HG03039 (cell line): ENCODE results near the gene PPFIBP2.

Experiments used
- ATAC-seq: cut with Tn5 transposase; IDR thresholded peaks from one replicate; pipeline ENCODE4 v1.9.1; 2021; ENCODE audit warnings: mild to moderate bottlenecking, moderate library complexity; ENCODE audit not compliant: unreplicated experiment

PPFIBP2 gene

DNA sequence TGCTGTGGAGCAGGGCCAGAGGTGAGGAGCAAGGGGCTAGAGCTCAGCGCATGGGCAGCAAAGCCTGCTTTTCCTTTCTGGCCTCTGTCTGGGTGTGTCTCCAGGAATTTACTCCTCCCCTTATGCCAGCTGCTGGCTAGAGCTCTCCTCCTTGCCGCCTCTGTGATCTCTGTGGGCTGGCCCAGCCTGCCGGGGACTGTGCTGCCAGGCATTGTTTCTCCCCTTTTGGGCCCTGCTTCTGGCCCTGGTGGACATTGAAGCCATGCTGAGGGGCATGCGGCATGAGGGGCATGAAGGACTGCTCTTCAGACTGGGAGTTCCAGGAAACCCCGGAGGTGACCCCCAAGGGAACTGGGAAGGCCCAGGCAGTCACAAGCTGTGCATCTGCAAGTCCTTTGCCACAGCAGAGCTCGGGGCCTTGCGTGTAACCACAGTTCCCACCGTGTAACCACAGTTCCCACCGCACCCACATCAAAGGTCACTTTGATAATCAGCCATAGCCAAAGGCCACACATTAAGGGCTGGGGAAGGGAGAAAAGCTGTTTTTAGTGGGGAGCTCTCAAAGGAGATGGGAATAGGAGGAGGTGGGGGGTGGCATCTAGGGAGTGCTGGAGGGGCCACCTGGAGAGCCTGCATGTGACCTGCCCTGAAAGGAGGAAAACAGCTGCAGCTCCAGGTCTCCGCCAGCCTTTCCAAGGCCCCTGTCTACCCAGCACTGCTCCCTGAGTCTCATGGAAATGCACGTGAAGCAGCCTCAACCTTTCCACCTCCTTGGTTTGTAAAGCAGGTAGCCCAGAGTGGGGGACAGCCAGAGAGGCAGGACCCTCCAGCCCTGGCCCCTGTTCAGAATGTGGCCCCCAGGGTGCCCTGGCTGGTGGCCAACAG, 62.3 kb downstream of the PPFIBP2 start:
- no peak for ATAC-seq

DNA sequence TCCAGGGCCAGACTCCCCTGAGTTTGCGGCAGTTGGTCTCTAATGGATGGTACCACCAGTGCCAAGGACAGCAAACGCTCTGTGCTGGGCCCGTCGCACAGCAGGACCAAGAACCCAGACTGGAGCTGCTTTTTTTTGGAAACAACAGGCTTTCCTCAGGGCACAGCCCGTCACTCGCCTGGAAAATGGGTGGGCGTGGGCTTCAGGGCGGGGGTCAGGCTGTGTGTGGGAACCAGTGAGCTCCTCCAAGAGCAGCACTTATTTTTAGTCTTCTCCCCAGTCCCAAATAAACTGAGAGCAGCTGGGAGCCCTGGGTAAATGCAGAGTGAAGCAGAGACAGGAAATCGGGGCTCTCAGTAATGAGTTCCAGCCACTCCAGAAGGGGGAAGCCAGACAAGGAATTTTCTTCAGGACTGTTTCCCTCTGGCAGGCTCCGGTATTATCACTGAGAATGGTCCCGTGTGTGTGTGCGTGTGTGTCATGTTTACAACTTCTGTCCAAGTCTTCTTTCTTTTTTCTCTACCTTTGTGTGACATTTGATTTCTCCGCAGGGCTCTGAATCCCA, 63.0 kb downstream of the PPFIBP2 start:
- ATAC-seq = no peak

DNA sequence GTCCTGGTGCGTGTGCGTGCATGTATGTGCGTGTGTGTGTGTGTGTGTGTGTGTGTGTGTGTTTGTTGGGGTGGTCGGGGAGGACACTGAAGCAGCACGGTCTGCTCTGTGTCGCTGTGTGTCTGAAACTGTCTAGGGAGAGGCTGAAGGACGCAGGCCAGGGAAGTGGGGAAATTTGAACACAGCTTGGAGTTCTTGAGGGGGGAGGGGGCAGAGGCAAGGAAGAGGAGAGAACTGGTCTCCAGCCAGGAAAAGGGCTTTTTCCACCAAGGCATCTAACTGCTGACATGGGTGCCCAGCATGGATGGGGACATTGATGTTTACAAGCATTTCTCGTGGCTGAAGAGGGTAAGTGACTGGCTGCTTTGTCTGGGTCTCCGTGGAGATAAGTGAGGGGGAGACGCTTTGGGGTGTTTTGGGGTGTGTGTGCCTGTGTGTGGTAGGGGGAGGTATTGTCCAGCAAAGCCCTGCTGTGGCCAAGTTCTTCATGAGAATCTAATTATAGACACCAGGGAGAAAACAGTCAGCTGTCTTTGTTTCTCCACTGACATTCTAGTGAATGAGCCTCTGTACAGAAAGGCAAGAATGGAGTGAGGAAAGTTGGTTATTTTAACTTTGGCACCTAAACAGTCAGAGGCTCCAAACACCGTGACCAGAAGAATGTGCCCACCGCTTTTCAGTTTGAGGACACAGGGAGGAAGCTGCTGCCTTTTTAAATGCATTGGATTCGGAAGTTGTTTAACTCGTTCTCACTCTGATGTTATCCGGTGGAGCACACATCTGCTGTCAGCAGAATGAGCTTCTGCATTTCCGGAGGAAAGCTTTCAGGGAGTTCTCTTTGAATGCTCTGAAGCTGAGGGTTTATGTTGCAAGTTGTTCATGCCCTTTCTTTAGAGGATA, 63.7 kb downstream of the PPFIBP2 start:
- no peak for ATAC-seq

DNA sequence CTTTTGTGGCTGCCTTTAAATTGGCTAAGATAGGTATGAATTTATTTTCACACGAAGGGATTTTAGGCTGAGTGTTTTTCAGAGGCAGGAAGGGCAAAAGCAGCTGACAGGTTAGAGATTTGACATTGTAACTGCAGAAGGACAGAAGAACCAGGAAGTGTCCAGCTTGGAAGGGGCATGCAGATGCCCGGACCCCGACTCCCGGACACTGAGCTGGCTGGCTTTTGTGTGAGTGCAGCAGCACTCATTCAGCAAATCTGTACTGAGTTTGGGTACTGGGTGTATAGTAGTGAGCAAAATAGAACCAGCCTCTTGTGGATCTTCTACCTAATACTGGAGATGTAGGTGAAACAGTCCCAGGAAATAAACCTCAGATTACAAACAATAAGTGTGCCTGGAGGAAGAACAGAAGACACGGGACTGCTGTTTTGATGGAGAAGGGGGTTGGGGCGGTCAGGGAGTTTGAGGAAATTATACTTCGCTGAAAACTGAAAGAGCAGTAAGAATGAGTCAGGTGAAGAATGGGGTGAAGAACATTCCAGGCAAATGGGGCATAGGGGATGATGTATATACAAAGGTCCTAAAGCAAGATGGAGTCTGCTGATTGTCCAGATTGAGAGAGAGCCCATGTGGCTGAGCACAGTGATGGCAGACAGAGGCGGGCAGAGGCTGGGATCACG, 64.6 kb downstream of the PPFIBP2 start:
- ATAC-seq = no peak

DNA sequence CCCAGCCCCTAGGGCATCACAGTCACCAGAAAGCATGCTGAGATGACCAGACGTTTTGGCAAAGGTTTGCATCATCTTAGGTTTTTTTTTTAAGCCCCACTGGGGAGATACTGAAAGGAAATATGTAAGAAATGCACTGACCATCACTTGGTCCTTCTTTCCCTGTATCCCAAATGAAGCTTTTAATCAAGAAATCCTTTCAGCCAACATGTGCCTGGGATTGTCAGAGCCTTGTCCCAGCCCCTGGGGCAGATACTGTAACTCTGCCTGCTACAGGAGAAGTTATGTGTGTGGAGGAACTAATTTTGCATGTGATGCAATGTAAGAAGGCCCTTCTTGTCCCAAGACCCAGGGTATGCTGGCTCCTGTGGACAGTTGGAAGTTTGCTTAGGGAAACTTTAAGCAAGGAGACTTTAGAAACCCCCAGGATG, 65.6 kb downstream of the PPFIBP2 start:
- ATAC-seq = no peak

DNA sequence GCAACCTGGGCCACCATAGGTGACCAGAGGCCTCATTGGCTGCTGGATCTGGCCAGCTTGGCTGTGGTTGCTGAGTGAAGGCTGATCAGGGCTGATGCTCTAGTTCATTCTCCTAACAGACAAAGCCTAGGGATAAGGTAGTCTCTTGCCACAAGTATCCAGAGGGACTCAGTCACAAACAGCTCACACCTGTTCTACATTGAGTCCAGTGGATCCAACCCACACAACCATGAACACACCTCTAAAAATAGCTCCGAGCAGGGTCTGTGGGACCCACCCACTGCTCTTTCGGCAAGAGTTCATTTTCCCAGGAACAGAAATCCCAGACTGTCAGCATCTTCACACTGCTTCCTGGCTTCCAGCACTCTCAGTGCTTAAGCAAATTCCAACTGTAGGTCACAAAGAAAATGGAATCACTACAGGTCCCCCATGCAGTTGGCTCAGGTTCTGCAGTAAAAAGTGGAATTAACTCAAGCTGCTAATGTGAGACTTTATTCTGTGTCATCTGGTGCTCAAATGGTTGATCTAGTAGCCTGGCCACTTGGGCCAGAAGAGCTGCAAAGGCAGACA, 67.3 kb downstream of the PPFIBP2 start:
- ATAC-seq = no peak

DNA sequence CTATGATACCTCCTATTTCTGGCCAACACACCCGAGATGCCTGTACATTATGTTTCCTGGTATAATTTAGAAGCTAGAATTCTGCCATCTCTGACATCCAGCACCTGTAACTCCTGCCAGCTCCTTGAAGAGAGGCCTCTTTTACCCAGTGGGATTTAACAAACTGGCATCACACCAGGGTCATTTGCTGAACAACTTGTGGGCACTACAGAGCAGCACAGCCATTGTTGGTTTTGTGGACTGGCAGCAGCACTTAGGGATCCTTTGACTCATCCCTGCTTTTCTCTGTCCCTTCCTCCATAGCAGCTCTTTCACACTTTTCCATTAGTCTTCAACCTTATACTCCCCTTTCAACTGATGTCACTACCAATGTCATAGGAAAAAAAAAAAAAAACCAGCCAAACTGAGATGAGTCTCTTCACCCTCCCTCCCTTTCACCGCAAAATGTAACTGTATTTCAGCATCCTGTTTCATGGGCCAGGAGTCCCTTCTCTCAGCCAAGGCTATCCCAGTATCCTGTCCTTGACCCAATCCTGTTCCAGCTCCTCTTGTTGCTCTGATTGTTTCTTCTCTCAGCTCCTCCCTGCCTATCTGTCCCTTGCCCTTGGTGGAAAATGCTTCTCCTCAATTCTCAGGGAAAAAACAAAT, 68.7 kb downstream of the PPFIBP2 start:
- ATAC-seq = no peak

DNA sequence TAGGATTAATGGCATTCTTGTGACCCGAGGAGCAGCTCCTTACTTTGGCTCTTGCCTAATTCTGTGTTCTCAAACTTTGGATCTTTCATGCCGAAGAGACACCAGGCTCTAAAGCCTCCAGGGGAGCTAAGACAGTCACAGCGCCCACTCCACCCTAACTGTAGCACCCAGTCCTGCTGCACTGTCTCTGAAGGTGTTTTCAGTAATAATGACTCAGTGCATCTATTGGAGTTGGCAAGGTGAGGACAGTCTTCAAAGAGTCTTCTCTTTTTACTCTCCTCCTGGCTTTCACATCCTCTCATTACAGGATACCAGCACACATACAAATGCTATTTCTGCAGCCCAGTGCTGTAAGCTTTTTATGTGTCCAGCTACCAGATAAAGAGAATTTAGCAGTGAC, 69.4 kb downstream of the PPFIBP2 start:
- ATAC-seq = no peak

DNA sequence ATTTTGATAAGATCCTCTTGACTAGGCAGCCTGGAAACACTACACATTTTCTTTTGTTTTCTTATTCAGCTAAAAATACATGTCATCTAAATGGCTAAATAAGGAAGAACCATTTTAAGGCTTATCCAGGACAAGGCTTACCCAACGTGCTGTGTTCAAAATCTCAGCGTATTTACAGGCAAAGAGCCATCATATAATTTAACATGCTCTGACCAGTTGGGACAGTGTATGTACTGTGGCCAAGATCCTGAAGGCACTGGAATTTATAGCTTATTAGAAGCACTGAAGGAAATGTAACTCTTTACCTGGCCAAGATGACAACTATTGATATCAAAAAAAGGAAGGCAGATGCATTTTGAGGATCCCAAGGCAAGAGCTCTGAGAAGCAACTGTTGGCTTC, 71.1 kb downstream of the PPFIBP2 start:
- no peak for ATAC-seq

DNA sequence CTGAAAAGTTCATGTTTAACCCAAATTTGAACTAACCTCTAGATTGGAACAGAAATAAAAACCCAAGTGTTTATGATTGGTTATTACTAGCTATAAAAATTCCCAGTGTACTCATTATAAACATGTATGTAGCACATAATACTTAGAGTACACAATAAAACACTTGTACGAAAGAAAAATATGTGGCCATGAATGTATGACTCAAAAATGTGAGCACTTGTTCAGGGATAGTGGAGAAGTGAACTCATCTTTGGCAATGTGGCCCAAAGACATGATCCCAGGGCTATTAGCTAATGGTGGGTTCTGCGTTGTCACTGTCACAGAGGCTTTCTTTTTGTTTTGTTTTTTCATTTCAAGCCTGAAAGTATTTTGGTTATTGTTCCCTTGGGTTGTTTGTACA, 72.0 kb downstream of the PPFIBP2 start:
- no peak for ATAC-seq

DNA sequence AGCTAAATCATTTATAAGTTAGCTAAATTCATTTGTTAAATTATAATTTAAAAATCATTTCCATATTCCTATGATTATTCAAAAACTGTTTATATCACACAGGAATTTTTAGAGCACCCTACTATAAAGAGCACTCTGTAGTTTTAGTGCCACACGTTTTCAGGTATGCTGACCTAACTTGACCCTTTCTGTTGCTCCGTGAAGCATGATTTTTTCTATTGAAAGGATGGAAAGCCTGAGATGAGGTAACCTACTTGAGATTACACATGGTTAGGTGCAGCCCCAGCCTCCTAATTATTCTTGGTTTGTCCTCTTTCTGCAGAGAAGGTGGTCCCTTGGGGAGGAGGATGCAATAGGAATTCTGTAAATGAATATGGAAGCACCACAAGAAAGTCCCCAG, 72.6 kb downstream of the PPFIBP2 start:
- no peak for ATAC-seq

DNA sequence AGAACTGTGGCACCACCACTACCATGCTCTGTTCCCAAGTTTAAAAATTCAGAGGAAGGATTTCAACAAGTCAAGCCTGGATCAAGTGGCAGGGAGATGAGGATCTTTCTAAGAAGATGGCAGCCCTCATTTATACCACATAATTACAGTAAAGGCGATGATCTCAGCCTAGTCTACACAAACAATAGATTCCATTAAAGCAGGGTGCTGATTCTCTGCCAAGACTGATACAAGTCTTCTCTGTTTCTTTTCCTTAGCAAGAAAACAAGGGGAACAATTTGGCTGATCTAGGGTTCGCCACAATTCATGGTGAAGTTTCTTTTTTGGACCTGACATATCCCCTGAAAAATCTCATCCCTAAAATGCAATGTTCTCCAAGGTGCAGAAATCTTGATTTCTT, 73.9 kb downstream of the PPFIBP2 start:
- no peak for ATAC-seq

DNA sequence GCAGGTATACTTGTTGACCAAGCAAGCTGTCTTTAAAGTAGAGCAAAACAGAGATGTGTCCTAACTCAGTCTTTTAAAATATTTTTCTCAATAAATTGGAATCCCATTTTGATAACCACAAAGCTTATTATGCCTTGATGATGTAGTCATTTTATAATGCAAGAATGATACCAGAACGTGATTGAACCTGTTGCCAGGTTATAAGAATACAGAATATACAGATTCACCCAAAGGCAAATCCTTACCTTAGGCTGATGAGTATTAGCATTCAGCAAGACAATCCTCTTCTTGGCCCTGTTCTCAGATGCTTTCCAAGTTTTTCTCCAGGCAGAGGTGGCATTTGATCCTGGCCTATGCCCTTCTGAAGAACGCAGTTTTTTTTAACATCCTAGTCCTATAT, 76.1 kb downstream of the PPFIBP2 start:
- no peak for ATAC-seq

DNA sequence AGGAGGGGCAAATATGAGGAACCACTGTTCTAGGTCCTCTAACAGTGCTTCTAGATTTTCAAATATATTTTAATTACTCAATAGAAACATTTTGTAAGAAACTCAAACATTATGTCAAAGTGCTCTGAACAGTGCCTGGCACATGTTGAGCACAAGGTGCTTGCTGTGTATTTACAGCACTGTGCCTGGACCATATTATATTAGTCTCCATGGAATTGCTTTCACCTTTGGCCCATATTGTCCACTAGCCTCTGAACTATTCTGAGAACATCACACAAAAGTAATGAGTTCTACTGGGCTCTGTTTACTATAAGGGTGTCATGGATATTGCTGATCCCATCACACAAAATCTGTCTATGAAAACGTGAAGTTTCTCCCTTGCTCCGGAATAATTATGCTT, 76.7 kb downstream of the PPFIBP2 start:
- ATAC-seq = no peak

DNA sequence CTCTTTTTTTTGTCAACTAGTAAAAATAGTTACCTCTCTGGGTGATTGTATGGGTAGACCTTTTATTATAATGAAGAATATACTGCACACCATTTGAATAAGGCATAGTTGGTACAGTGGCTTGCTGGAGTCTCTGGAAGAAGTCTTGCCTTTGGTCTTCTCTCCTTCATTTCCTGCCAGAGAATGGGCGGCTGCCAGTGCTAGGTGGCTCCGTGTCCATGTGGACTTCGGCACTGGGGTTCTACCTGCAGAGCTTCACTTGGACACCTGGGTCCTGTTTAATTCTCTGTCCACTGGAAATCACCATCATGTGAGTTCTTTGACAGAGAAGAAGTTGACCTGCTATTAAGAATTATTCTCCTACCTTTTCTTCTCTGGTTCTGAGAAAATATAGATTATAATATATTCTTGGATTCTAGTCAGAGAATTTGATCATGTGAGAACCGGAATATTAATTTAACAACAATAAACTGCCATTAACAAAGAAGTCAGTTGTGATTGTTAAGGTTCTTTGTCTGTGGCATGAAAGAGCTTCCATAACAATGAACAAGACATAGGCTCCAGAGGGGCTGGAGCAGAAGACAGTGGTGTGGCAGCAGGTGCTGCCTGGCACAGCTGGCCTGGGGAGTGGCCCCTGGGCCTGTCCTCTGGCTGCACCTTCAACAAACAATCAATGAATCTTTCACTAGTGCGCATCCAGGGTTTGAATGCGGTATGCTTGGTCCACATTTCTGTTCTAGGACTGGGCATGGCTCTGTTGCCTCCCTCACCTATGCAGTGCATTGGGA, 77.5 kb downstream of the PPFIBP2 start:
- ATAC-seq = no peak

DNA sequence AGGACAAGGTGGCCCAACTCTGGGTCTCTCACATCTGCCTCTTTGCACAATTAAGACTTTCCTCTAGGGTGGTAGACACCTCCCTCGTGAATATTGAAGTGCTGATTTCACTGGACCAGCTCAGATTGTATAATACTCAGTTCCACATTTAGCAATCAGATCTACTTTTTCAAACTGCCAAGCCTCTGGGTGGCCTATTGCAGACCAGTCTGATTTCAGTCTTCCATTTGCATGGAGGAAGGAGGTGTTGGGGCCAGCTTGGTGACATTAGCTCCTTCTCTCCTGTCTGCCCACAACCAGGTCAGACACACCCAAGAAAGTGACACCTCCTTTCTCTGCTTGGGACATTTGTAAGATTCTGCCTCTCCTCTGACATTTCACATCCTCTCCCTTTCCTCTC, 78.2 kb downstream of the PPFIBP2 start:
- no peak for ATAC-seq

DNA sequence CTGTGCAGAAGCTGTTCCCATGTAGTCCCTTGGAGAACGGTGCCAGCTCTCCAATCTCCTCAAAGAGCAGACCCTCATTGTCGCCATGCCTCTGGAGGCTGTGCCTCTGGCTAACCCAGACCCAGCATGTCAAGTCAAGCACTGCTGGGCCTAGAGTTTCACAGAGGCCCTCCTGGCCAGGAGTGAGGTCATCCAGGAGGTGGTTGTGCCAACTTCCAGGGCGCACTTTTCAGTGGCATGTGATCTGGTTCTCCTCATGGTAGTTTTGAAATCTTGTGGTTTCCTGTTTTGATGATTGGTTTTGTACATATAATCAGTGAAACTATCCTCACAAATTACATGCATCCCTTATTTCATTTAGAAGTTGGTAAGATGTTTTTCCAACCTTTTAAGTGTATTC, 78.9 kb downstream of the PPFIBP2 start:
- ATAC-seq = no peak

DNA sequence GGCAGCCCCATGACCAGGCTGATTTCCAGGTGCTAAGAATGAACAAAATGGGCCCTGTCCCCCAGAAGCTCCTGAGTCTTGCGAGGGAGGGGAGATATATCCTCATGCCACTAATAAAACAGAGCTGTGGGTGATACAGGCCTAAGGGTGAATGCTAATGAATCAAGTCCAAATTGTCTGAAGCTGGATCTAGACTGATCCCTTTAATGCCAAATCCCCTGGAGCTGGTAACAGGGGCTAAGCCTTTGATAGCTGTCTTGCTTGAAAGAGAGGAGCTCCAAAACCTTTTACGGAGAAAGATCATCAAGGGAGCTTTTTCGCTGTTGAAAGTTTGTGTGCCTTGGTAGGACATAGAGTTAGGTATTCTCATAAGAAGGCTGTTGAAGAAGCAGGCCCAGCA, 79.7 kb downstream of the PPFIBP2 start:
- ATAC-seq = no peak
